Gastroesophageal sphincter (tissue), 3 donors: ENCODE data around the gene FLOT1.

Experiments used
- CTCF ChIP-seq, 4 experiments: fragments of 200-600 bp in 2 of 4; fragments of 450-650 bp in 2 of 4; sonication (generic) in 1 of 4; IDR thresholded peaks; one replicate each; pipeline ENCODE4 v1.5.1; 2017 to 2019; ENCODE audit warnings: antibody characterized with exemption in 4 of 4, mild to moderate bottlenecking in 2 of 4, moderate library complexity in 2 of 4
- EP300 ChIP-seq: sonication (generic); formaldehyde crosslinking; IDR thresholded peaks from one replicate; pipeline ENCODE4 v1.6.1; 2017; ENCODE audit warnings: antibody characterized with exemption, mild to moderate bottlenecking
- POLR2A ChIP-seq, 2 donors: fragments of 450-650 bp; IDR thresholded peaks; one replicate each; pipeline ENCODE4 v1.6.1; 2017; ENCODE audit warnings: antibody characterized with exemption in 2 of 2, mild to moderate bottlenecking in 2 of 2, moderate library complexity in 1 of 2
- POLR2AphosphoS5 ChIP-seq: sonication (generic); formaldehyde crosslinking; IDR thresholded peaks from one replicate; pipeline ENCODE4 v1.6.1; 2017; ENCODE audit warnings: antibody characterized with exemption

DNA sequence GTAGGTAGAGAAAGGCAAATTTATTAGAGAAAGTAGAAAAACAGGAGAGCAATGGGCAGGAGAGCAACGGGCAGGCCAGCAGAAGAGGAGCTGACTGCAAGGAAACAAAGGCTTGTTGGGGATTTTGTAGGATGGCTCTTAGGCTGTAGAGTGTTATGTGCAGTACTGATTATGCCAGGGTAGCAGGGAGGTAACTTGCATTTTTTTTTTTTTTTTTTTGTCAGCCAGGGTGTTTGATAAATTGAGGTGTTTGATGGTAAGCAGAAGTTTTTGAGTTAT is 38.1 kb upstream of the FLOT1 start:
- TF ChIP-seq POLR2AphosphoS5 (no peak), CTCF (IDR thresholded peaks at IDR 0.05) (no peak), EP300 (no peak), POLR2A (IDR thresholded peaks at IDR 0.05) (no peak)
